Lower leg skin (tissue), 4 donors: Measurements from ENCODE around the gene ZNF362. TPM values are rescaled to one million over a fixed set of nuclear protein-coding genes. Genes with fewer than 3 reads are reported as not detected.

Experiments used
- DNase-seq, 2 donors: peaks; one replicate each; pipeline ENCODE4 v3.0.0-alpha.2; 2019; ENCODE audit warnings: low spot score in 2 of 2
- H3K4me3 ChIP-seq: fragments of 200-600 bp; sonication (generic); 2 replicates; pipeline ENCODE4 v1.5.1; 2017; ENCODE audit warnings: mild to moderate bottlenecking, low read depth; ENCODE audit not compliant: poor library complexity, severe bottlenecking
- CTCF ChIP-seq, 3 donors: fragments of 450-650 bp; IDR thresholded peaks; one replicate each; pipeline ENCODE4 v1.5.1; 2016; ENCODE audit warnings: antibody characterized with exemption in 3 of 3, mild to moderate bottlenecking in 3 of 3, moderate library complexity in 2 of 3
- POLR2A ChIP-seq, 2 donors: fragments of 450-650 bp; IDR thresholded peaks; one replicate each; pipeline ENCODE4 v1.6.1; 2016 to 2017; ENCODE audit warnings: antibody characterized with exemption in 2 of 2, mild to moderate bottlenecking in 1 of 2, moderate library complexity in 1 of 2
- WGBS, 2 donors: methylation state at CpG; one replicate each; pipeline ENCODE4 v1.1.5; 2018; 5-methylcytosine and 5-hydroxymethylcytosine counted together
- intact Hi-C: fragments of 100-400 bp; cut with DNase I; formaldehyde crosslinking; loops from one replicate; pipeline ENCODE4 v1.15.0; 2023; ENCODE audit warnings: low total_unique reads
- total RNA-seq, 4 donors: library from RNA; depleted of rRNA; stranded (reverse); fragments of >200 nt; gene quantifications; one replicate each; pipeline ENCODE4 v1.1.0, GENCODE V29; 2016

Gene ZNF362
- total RNA-seq, 4 donors from 2014 or later, result 7.0 to 24.3 (median 19.9) TPM

GRCh38 chr1:33266766-33267165 is 10.5 kb downstream of the ZNF362 start:
- 80 to 98% methylated on average over 6 of the region's 6 CpGs for WGBS, 2 donors
- intact Hi-C loops, result no loop called here
- peak in 1 of 2 donors; percentile 73 for DNase-seq
- TF ChIP-seq CTCF (IDR thresholded peaks at IDR 0.05) (no peak), POLR2A (IDR thresholded peaks at IDR 0.05) (no peak)
- H3K4me3 ChIP-seq, result no peak overlapping the region

- intact Hi-C loops, result no loop called here
- no peak for DNase-seq
- WGBS, 2 donors, result 77 to 78% methylated on average over 5 of the region's 5 CpGs
- TF ChIP-seq POLR2A (IDR thresholded peaks at IDR 0.05) (no peak), CTCF (IDR thresholded peaks at IDR 0.05) (no peak)
- H3K4me3 ChIP-seq, result no peak overlapping the region
Measured at GRCh38 chr1:33267468-33268205, 11.3 kb downstream of the ZNF362 start.

- intact Hi-C loops, result no loop called here
- DNase-seq, result peak in 1 of 2 donors; percentile 58
- H3K4me3 ChIP-seq, result no peak overlapping the region
- no peak for TF ChIP-seq CTCF (IDR thresholded peaks at IDR 0.05)
- TF ChIP-seq POLR2A (IDR thresholded peaks at IDR 0.05), result no peak
- WGBS, 2 donors, result 68 to 74% methylated on average over 2 of the region's 2 CpGs
Measured at GRCh38 chr1:33268457-33268856, 12.2 kb downstream of the ZNF362 start.

GRCh38 chr1:33268927-33269610 is 12.8 kb downstream of the ZNF362 start:
- WGBS, 2 donors, result 36 to 39% methylated on average over 5 of the region's 5 CpGs
- intact Hi-C loops, result no loop called here
- TF ChIP-seq POLR2A (IDR thresholded peaks at IDR 0.05) (no peak), CTCF (IDR thresholded peaks at IDR 0.05) (no peak)
- H3K4me3 ChIP-seq, result no peak overlapping the region
- DNase-seq, result peak in 1 of 2 donors; percentile 77

- intact Hi-C loops, result no loop called here
- H3K4me3 ChIP-seq, result no peak overlapping the region
- DNase-seq, result no peak
- WGBS, 2 donors, result 69 to 74% methylated on average over 5 of the region's 5 CpGs
- TF ChIP-seq POLR2A (IDR thresholded peaks at IDR 0.05), result no peak
- no peak for TF ChIP-seq CTCF (IDR thresholded peaks at IDR 0.05)
Measured at GRCh38 chr1:33269621-33270020, 13.3 kb downstream of the ZNF362 start.
